ENCODE data around the gene GRID2. TPM values are rescaled to one million over a fixed set of nuclear protein-coding genes. Genes with fewer than 3 reads are reported as not detected.

Gene GRID2
- total RNA-seq, 1 donor from 2014 or later, result 0.17 TPM

- H3K4me1 Mint-ChIP-seq, result peaks cover 8% of the 10 kb centered on the region
- TF ChIP-seq CTCF (IDR thresholded peaks at IDR 0.05) (no peak), EZH2phosphoT487 (IDR thresholded peaks at IDR 0.05) (no peak), EZH2 (IDR thresholded peaks at IDR 0.05) (no peak)
- no peak for DNase-seq (ENCODE audit: low spot score)
These were observed 1269.5 kb downstream of the GRID2 start for GRCh38 chr4:93573285-93573684.

GRCh38 chr4:93578942-93579341, 1275.2 kb downstream of the GRID2 start:
- Histone ChIP-seq H3K9me3 (ENCODE audit: low read depth) (no peaks in the 10 kb centered on the region), H3K9ac (no peak overlapping the region), H3K27me3 (no peaks in the 10 kb centered on the region), H3K27ac (no peak overlapping the region), H3K4me3 (no peak overlapping the region), H3K36me3 (no peaks in the 10 kb centered on the region), H3K4me1 (no peaks in the 10 kb centered on the region), H3F3A (ENCODE audit: low read depth) (no peaks in the 10 kb centered on the region), H3K4me2 (no peak overlapping the region), H2AFZ (replicated peaks) (no peak overlapping the region), H3K79me2 (ENCODE audit: low read depth) (no peaks in the 10 kb centered on the region), H4K20me1 (ENCODE audit: low read depth) (no peaks in the 10 kb centered on the region)
- Mint-ChIP-seq H3K27ac (no peak overlapping the region), H3K4me3 (no peak overlapping the region), H3K4me1 (peaks cover 8% of the 10 kb centered on the region), H3K27me3 (ENCODE audit: insufficient read depth, low read depth) (no peaks in the 10 kb centered on the region), H3K9me3 (peaks cover 3% of the 10 kb centered on the region), H3K36me3 (no peaks in the 10 kb centered on the region)
- TF ChIP-seq CTCF (IDR thresholded peaks at IDR 0.05) (no peak), EZH2 (IDR thresholded peaks at IDR 0.05) (no peak), EZH2phosphoT487 (IDR thresholded peaks at IDR 0.05) (no peak)
- DNase-seq (ENCODE audit: low spot score), result no peak

More at GRCh38 chr4:93573285-93573684, 1269.5 kb downstream of the GRID2 start:
- H3K9me3 Mint-ChIP-seq, result no peaks in the 10 kb centered on the region
- Histone ChIP-seq H2AFZ (replicated peaks) (no peak overlapping the region), H3K36me3 (no peaks in the 10 kb centered on the region), H3K4me1 (no peaks in the 10 kb centered on the region), H4K20me1 (ENCODE audit: low read depth) (no peaks in the 10 kb centered on the region), H3K79me2 (ENCODE audit: low read depth) (no peaks in the 10 kb centered on the region), H3K27ac (no peak overlapping the region), H3K27me3 (no peaks in the 10 kb centered on the region), H3F3A (ENCODE audit: low read depth) (no peaks in the 10 kb centered on the region), H3K4me3 (no peak overlapping the region), H3K4me2 (no peak overlapping the region), H3K9ac (no peak overlapping the region), H3K9me3 (ENCODE audit: low read depth) (no peaks in the 10 kb centered on the region)
- no peak overlapping the region for H3K27ac Mint-ChIP-seq
- H3K4me3 Mint-ChIP-seq, result no peak overlapping the region
- no peaks in the 10 kb centered on the region for H3K36me3 Mint-ChIP-seq
- no peaks in the 10 kb centered on the region for H3K27me3 Mint-ChIP-seq (ENCODE audit: insufficient read depth, low read depth)

GRCh38 chr4:93605163-93605562, 1301.4 kb downstream of the GRID2 start:
- no peak overlapping the region for H2AFZ ChIP-seq (replicated peaks)
- H3K9ac ChIP-seq, result no peak overlapping the region
- H3K36me3 ChIP-seq, result no peaks in the 10 kb centered on the region
- no peaks in the 10 kb centered on the region for H3K4me1 ChIP-seq
- H3K4me3 ChIP-seq, result no peak overlapping the region
- no peak overlapping the region for H3K27ac ChIP-seq
- Mint-ChIP-seq H3K27me3 (ENCODE audit: insufficient read depth, low read depth) (no peaks in the 10 kb centered on the region), H3K9me3 (peaks cover 6% of the 10 kb centered on the region), H3K27ac (no peak overlapping the region), H3K4me3 (no peak overlapping the region), H3K36me3 (no peaks in the 10 kb centered on the region), H3K4me1 (no peaks in the 10 kb centered on the region)
- H3K9me3 ChIP-seq (ENCODE audit: low read depth), result no peaks in the 10 kb centered on the region
- no peaks in the 10 kb centered on the region for H3K79me2 ChIP-seq (ENCODE audit: low read depth)
- TF ChIP-seq EZH2phosphoT487 (IDR thresholded peaks at IDR 0.05) (no peak), EZH2 (IDR thresholded peaks at IDR 0.05) (no peak), CTCF (IDR thresholded peaks at IDR 0.05) (no peak)
- H3K27me3 ChIP-seq, result no peaks in the 10 kb centered on the region
- H3F3A ChIP-seq (ENCODE audit: low read depth), result no peaks in the 10 kb centered on the region
- DNase-seq (ENCODE audit: low spot score), result no peak
- no peak overlapping the region for H3K4me2 ChIP-seq
- no peaks in the 10 kb centered on the region for H4K20me1 ChIP-seq (ENCODE audit: low read depth)
